Pancreas (tissue), 10 donors: ENCODE results near the gene PROS1. TPM values are rescaled to one million over a fixed set of nuclear protein-coding genes. Genes with fewer than 3 reads are reported as not detected.
"Not testable (repeated sequence)": the region's sequence is repeated elsewhere in the genome, so short reads cannot be mapped to it uniquely, and the experiment has no call there.

Source experiments
- ATAC-seq, 4 donors: fragments of 200-7000 bp; cut with Tn5 transposase; one replicate each; pipeline versions ENCODE4 v1.8.0 to v1.9.1; 2020; ENCODE audit warnings: mild to moderate bottlenecking in 4 of 4, moderate library complexity in 4 of 4
- DNase-seq, 6 donors: peaks; one replicate each; pipeline ENCODE4 v3.0.0-alpha.2; 2020
- FAIRE-seq: peaks from 2 replicates; lab custom pipeline; 2012; peaks lifted over from hg19 to GRCh38; lab: Jason Lieb, UNC
- H3K27ac ChIP-seq, 4 donors: fragments of 200-600 bp; sonication (generic); 1 replicate in 3 of 4; 2 replicates in 1 of 4; pipeline versions ENCODE4 v1.5.0 to v1.8.0; 2020
- H3K27me3 ChIP-seq, 4 donors: fragments of 200-600 bp; one replicate each; pipeline ENCODE4 v1.8.0; 2021
- H3K36me3 ChIP-seq, 3 donors: fragments of 200-600 bp; sonication (generic) in 1 of 3; one replicate each; pipeline versions ENCODE4 v1.5.0 to v1.8.0; 2020 to 2021
- H3K4me1 ChIP-seq, 3 donors: fragments of 200-600 bp; one replicate each; pipeline ENCODE4 v1.8.0; 2021
- H3K4me3 ChIP-seq, 4 donors: fragments of 200-600 bp; sonication (generic) in 2 of 4; one replicate each; pipeline versions ENCODE4 v1.5.0 to v1.8.0; 2020 to 2021
- H3K9me3 ChIP-seq, 4 donors: fragments of 200-600 bp; one replicate each; pipeline ENCODE4 v1.8.0; 2021
- WGBS, 2 donors: extraction: QIAGEN DNeasy Blood & Tissue Kit; methylation state at CpG; one replicate each; pipeline ENCODE4 v1.1.7; 2013; 5-methylcytosine and 5-hydroxymethylcytosine counted together
- intact Hi-C, 3 donors: fragments of 100-400 bp; cut with DNase I; formaldehyde crosslinking; loops; one replicate each; pipeline versions ENCODE4 v1.11.1 to v1.14.2; 2022
- polyA plus RNA-seq, 2 donors: library from polyadenylated mRNA; stranded (reverse); fragments of 200-250 nt; gene quantifications; one replicate each; pipeline ENCODE4 v1.2.3, GENCODE V29; 2013
- total RNA-seq, 6 donors: library from RNA; stranded (reverse); fragmentation: NEBNext Ultra II Directional in 4 of 6; extraction: Animal tissue kit (Norgen Biotek cat#: 25700) in 4 of 6; gene quantifications; one replicate each; pipeline versions ENCODE4 v1.2.1 to v1.2.4, GENCODE V29; 2021 to 2023
- TF ChIP-seq, protein P1 (sequence below), 4 donors: fragments of 200-600 bp; sonication (generic) in 3 of 4; IDR thresholded peaks; one replicate each; pipeline versions ENCODE4 v1.5.0 to v1.8.0; 2021; ENCODE audit warnings: antibody characterized with exemption in 4 of 4
- donor health status: healthy with polysubstance abuse.
- donor health status: DM: no; HTN: no; CAD: no; lungs with moderate emphysema.
- donor health status: DM: no; HTN: no; CAD: no.
- donor health status: control.
- donor health status: control.
- donor health status: Bipolar disorder and iron deficiency.
- donor health status: DM: yes; HTN: yes; CAD: no.
- donor health status: DM: no; HTN: no; CAD: no.
- donor health status: DM: no; HTN: no; CAD: no.
- donor health status: DM: yes; HTN: yes; CAD: no.

Gene PROS1
- total and polyA plus RNA-seq, 8 donors, result 1.4 to 11.1 (median 4.6) TPM

- Histone ChIP-seq H3K36me3 (no peaks in the 10 kb centered on the region), H3K27me3 (no peaks in the 10 kb centered on the region), H3K4me1 (no peaks in the 10 kb centered on the region), H3K27ac (no peak overlapping the region), H3K9me3 (no peaks in the 10 kb centered on the region), H3K4me3 (no peak overlapping the region)
- no peak for FAIRE-seq
- DNase-seq, result no peak
- intact Hi-C loops, result no loop called here
- TF ChIP-seq, protein P1, sequence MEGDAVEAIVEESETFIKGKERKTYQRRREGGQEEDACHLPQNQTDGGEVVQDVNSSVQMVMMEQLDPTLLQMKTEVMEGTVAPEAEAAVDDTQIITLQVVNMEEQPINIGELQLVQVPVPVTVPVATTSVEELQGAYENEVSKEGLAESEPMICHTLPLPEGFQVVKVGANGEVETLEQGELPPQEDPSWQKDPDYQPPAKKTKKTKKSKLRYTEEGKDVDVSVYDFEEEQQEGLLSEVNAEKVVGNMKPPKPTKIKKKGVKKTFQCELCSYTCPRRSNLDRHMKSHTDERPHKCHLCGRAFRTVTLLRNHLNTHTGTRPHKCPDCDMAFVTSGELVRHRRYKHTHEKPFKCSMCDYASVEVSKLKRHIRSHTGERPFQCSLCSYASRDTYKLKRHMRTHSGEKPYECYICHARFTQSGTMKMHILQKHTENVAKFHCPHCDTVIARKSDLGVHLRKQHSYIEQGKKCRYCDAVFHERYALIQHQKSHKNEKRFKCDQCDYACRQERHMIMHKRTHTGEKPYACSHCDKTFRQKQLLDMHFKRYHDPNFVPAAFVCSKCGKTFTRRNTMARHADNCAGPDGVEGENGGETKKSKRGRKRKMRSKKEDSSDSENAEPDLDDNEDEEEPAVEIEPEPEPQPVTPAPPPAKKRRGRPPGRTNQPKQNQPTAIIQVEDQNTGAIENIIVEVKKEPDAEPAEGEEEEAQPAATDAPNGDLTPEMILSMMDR (IDR thresholded peaks at IDR 0.05), result no peak
- ATAC-seq, result no peak
Observed at GRCh38 chr3:93867425-93867824, 106.3 kb downstream of the PROS1 start.

- no peaks in the 10 kb centered on the region for H3K27me3 ChIP-seq
- H3K9me3 ChIP-seq, result no peaks in the 10 kb centered on the region
- no peaks in the 10 kb centered on the region for H3K4me1 ChIP-seq
- TF ChIP-seq, protein P1 (IDR thresholded peaks at IDR 0.05), result no peak
- WGBS, 2 donors, result 41 to 58% methylated on average over 2 of the region's 2 CpGs
- H3K36me3 ChIP-seq, result no peaks in the 10 kb centered on the region
- FAIRE-seq, result no peak
- no peak for ATAC-seq
- no peak overlapping the region for H3K4me3 ChIP-seq
- intact Hi-C loops, result no loop called here
- H3K27ac ChIP-seq, result no peak overlapping the region
- no peak for DNase-seq
Observed at GRCh38 chr3:93861017-93861416, 112.7 kb downstream of the PROS1 start.

GRCh38 chr3:93855401-93855800, 118.3 kb downstream of the PROS1 start:
- Histone ChIP-seq H3K27me3 (no peaks in the 10 kb centered on the region), H3K4me1 (no peaks in the 10 kb centered on the region), H3K36me3 (no peaks in the 10 kb centered on the region), H3K4me3 (no peak overlapping the region), H3K27ac (no peak overlapping the region), H3K9me3 (no peaks in the 10 kb centered on the region)
- 62 to 66% methylated on average over 3 of the region's 3 CpGs for WGBS, 2 donors
- no peak for ATAC-seq
- DNase-seq, result no peak
- TF ChIP-seq, protein P1 (IDR thresholded peaks at IDR 0.05), result no peak
- no peak for FAIRE-seq
- intact Hi-C loops, result no loop called here

GRCh38 chr3:93852228-93852627, 121.5 kb downstream of the PROS1 start:
- H3K4me1 ChIP-seq, H3K4me3 ChIP-seq, FAIRE-seq, ATAC-seq, H3K36me3 ChIP-seq, DNase-seq, intact Hi-C loops, H3K27ac ChIP-seq, H3K9me3 ChIP-seq, H3K27me3 ChIP-seq: not testable (repeated sequence)
- WGBS, 2 donors, result 51 to 70% methylated on average over 7 of the region's 7 CpGs

- no peak overlapping the region for H3K4me3 ChIP-seq
- no peak for DNase-seq
- ATAC-seq, result no peak
- FAIRE-seq, result no peak
- intact Hi-C loops, result no loop called here
- TF ChIP-seq, protein P1 (IDR thresholded peaks at IDR 0.05), result no peak
- no peaks in the 10 kb centered on the region for H3K27me3 ChIP-seq
- H3K36me3 ChIP-seq, result no peaks in the 10 kb centered on the region
- no peak overlapping the region for H3K27ac ChIP-seq
- H3K4me1 ChIP-seq, result no peaks in the 10 kb centered on the region
- no peaks in the 10 kb centered on the region for H3K9me3 ChIP-seq
- 66 to 73% methylated on average over 5 of the region's 5 CpGs for WGBS, 2 donors
Observed at GRCh38 chr3:93843981-93844380, 129.7 kb downstream of the PROS1 start.

DNA sequence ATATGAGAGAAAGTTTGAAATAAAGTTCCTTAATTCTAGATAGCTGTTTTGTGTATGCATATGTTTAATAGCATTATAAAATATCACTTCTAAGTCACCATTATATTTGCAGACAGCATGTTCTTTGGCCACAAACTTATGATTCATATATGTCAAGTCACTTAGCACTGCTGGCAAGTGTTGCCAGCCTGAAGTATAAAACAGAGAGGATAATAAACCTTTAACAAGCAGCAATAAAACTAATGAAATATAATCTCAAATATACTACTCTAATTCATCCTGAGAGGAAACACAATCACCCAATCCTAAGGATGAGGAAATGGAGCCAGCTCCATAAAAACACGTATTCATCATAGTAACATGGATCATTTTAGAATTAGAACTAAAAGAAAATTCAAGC, 134.5 kb downstream of the PROS1 start:
- H3K27me3 ChIP-seq, intact Hi-C loops, DNase-seq, H3K27ac ChIP-seq, H3K4me3 ChIP-seq, ATAC-seq, H3K4me1 ChIP-seq, H3K9me3 ChIP-seq, H3K36me3 ChIP-seq, FAIRE-seq: not testable (repeated sequence)
- WGBS, 2 donors, result 12 to 13% methylated on average over 1 of the region's 1 CpG

Other genes with a start within 250 kb of the PROS1 start
- gene ARL13B, start 6.3 kb upstream of the PROS1 start, total RNA-seq, result 1 to 10 TPM; 2.1 to 6.1 (median 3.5) TPM
- 1 to 10 TPM; 1.9 to 3.4 TPM for gene ARL13B, start 6.3 kb upstream of the PROS1 start, polyA plus RNA-seq
- 1 to 10 TPM; 1.7 to 3.4 (median 2.3) TPM for gene STX19, start 54.7 kb upstream of the PROS1 start, total RNA-seq
- 1 to 10 TPM; 3.5 to 7.5 TPM for gene STX19, start 54.7 kb upstream of the PROS1 start, polyA plus RNA-seq
- 1 to 10 TPM; 3.0 to 5.0 (median 4.0) TPM for gene DHFR2, start 89.0 kb upstream of the PROS1 start, total RNA-seq
- 1 to 10 TPM; 1.9 to 3.6 TPM for gene DHFR2, start 89.0 kb upstream of the PROS1 start, polyA plus RNA-seq
- gene NSUN3, start 89.2 kb upstream of the PROS1 start, total RNA-seq, result 1 to 10 TPM; 4.5 to 9.7 (median 5.8) TPM
- gene NSUN3, start 89.2 kb upstream of the PROS1 start, polyA plus RNA-seq, result 1 to 10 TPM; 3.3 to 4.1 TPM